ENCODE measurements around the gene NUDT15. TPM values are rescaled to one million over a fixed set of nuclear protein-coding genes. Genes with fewer than 3 reads are reported as not detected.

Gene NUDT15
- total and polyA plus RNA-seq, 2 of the 8 experiments (the other 6 are each of a cell fraction or from before 2014, with no cell fraction given), result 37.8 to 65.9 TPM

GRCh38 chr13:47999973-48000372 is 37.6 kb upstream of the NUDT15 start:
- Histone ChIP-seq H3K79me2 (ENCODE audit: control insufficient read depth in 1 of 2, insufficient read depth in 2 of 2, low read length in 2 of 2) (peaks cover 6 to 48% of the 10 kb centered on the region in 2 experiments), H4K8ac (ENCODE audit: extremely low read depth, insufficient read depth, low read length) (no peak overlapping the region), H3K4me1 (replicated peaks in 1 of 4; ENCODE audit: control insufficient read depth in 3 of 4, insufficient read depth in 4 of 4, low read length in 3 of 4) (peaks cover 0 to 4% (median 0%) of the 10 kb centered on the region in 4 experiments; a peak in 3 of 7 replicates), H3K9me3 (ENCODE audit: insufficient read depth in 2 of 2, low read depth in 1 of 2, low read length in 1 of 2) (no peaks in the 10 kb centered on the region), H3K4ac (replicated peaks; ENCODE audit: insufficient read length, low read depth, low read length) (no peak overlapping the region), H3K36me3 (ENCODE audit: control insufficient read depth in 2 of 4, insufficient read depth in 4 of 4, low read length in 3 of 4) (peaks cover 0 to 13% (median 1%) of the 10 kb centered on the region in 4 experiments; a peak in 2 of 8 replicates), H3K23ac (ENCODE audit: insufficient read length) (no peak overlapping the region), H4K91ac (replicated peaks; ENCODE audit: insufficient read length, low read length) (no peak overlapping the region), H3K9ac (replicated peaks in 1 of 4; ENCODE audit: extremely low read depth in 1 of 4, low read depth in 3 of 4, low read length in 3 of 4) (no peak overlapping the region; a peak in 1 of 7 replicates), H2BK15ac (ENCODE audit: low read length) (no peak overlapping the region), H4K5ac (ENCODE audit: insufficient read length, low read depth, low read length) (no peak overlapping the region), H3K18ac (ENCODE audit: extremely low read depth, low read length) (no peak overlapping the region), H3K4me2 (ENCODE audit: insufficient read depth in 1 of 2, low read depth in 2 of 2, low read length in 2 of 2) (peak overlapping the region; percentile 80 to 86), H2AK5ac (ENCODE audit: low read depth, low read length) (no peak overlapping the region), H2BK12ac (ENCODE audit: low read depth, low read length) (no peak overlapping the region), H3K14ac (ENCODE audit: insufficient read length) (no peak overlapping the region), H3K23me2 (ENCODE audit: low read depth, low read length) (peaks cover 4% of the 10 kb centered on the region), H2BK20ac (ENCODE audit: low read length) (no peak overlapping the region), H3K79me1 (ENCODE audit: low read depth, low read length) (no peaks in the 10 kb centered on the region; the same call in 1 of the 2 replicates), H2BK120ac (replicated peaks; ENCODE audit: low read depth, low read length) (no peak overlapping the region), H2AFZ (ENCODE audit: low read length) (no peak overlapping the region), H3K4me3 (ENCODE audit: extremely low read depth in 1 of 4, insufficient read depth in 2 of 4, low read depth in 3 of 4, low read length in 4 of 4) (peak overlapping the region; percentile 95 to 97 (median 96)), H3K27ac (ENCODE audit: low read depth, low read length) (no peak overlapping the region), H4K20me1 (replicated peaks in 1 of 2; ENCODE audit: control insufficient read depth in 1 of 2, insufficient read depth in 2 of 2, low read length in 2 of 2) (peaks cover 4% of the 10 kb centered on the region in 2 experiments), H2BK5ac (ENCODE audit: low read depth, low read length) (no peak overlapping the region), H3K56ac (replicated peaks; ENCODE audit: insufficient read length, low read depth, low read length) (no peak overlapping the region), H3K27me3 (replicated peaks in 1 of 4; ENCODE audit: control insufficient read depth in 3 of 4, extremely low read depth in 1 of 4, insufficient read depth in 3 of 4, low read length in 3 of 4) (no peaks in the 10 kb centered on the region)
- FAIRE-seq (no peak), DNase-seq (ENCODE audit: low read depth in 1 of 2, low spot score in 2 of 2) (no peak)
- CTCF ChIA-PET (ENCODE audit: partially characterized antibody), result interaction anchor here (1.3 kb wide), 1 partner anchor 15 kb away, joined by 3 read pairs; no protein-coding TSS in a partner anchor
- POLR2A ChIA-PET (ENCODE audit: partially characterized antibody), result interaction anchor here (0.7 to 6.0 kb wide), 2 partner anchors 18 to 38 kb away, joined by 3 to 43 read pairs; partner anchors contain the start of gene NUDT15
- 86% methylated on average over 5 of the region's 5 CpGs; no CpG with 5 or more reads in 1 of the 2 experiments for WGBS, 2 experiments (ENCODE audit: extremely low coverage in 1 of 2, insufficient coverage in 1 of 2, insufficient read length in 1 of 2, insufficient replicate concordance in 2 of 2, low coverage in 1 of 2, low lambda C conversion rate in 2 of 2, missing lambda C conversion rate in 1 of 2)
- TF ChIP-seq EZH2 (IDR thresholded peaks at IDR 0.05; ENCODE audit: low read depth, low read length, severe bottlenecking) (no peak), USF2 (IDR thresholded peaks at IDR 0.05; ENCODE audit: low read length) (no peak), KDM5A (IDR thresholded peaks at IDR 0.05; ENCODE audit: low read length) (no peak)
